ENCODE data around the gene HLX.

DNA sequence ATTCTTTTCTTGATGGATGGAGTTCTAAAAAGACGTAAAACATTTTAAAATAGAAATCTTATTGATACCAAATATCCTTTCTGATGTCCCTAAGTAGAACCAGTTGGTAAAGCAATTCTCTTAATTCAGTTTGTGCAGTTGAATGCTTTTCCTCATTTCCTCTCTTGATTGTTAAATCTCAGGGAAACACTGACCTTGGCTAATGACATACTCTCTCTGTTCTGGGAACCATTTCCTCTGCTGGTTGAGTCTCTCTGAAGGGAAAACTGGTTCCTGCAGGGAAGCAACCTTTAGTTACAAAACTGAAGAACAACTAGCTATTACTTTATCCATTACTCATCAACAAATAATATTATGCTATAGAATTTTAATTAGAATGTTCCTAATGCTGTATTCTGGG, 36.7 kb downstream of the HLX start:
- TF ChIP-seq, protein P1, sequence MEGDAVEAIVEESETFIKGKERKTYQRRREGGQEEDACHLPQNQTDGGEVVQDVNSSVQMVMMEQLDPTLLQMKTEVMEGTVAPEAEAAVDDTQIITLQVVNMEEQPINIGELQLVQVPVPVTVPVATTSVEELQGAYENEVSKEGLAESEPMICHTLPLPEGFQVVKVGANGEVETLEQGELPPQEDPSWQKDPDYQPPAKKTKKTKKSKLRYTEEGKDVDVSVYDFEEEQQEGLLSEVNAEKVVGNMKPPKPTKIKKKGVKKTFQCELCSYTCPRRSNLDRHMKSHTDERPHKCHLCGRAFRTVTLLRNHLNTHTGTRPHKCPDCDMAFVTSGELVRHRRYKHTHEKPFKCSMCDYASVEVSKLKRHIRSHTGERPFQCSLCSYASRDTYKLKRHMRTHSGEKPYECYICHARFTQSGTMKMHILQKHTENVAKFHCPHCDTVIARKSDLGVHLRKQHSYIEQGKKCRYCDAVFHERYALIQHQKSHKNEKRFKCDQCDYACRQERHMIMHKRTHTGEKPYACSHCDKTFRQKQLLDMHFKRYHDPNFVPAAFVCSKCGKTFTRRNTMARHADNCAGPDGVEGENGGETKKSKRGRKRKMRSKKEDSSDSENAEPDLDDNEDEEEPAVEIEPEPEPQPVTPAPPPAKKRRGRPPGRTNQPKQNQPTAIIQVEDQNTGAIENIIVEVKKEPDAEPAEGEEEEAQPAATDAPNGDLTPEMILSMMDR (IDR thresholded peaks at IDR 0.05) = no peak
- no peak for TF ChIP-seq EZH2 (IDR thresholded peaks at IDR 0.05)

Data from neural progenitor cell (in vitro differentiated cells).